Trophoblast cell (in vitro differentiated cells and primary cell): Measurements from ENCODE around the gene ACP1.

ENCODE experiments used
- DNase-seq, 2 donors: peaks; one replicate each; pipeline ENCODE4 v3.0.0-alpha.2; 2016
- H2AFZ ChIP-seq: 2 replicates; pipeline ENCODE4 v1.6.1; 2013; ENCODE audit warnings: low read length, moderate library complexity, mild to moderate bottlenecking; ENCODE audit not compliant: insufficient read depth, poor library complexity
- H2AK5ac ChIP-seq: 2 replicates; pipeline ENCODE4 v1.6.1; 2013; ENCODE audit warnings: mild to moderate bottlenecking, low read length
- H2BK120ac ChIP-seq: 2 replicates; pipeline ENCODE4 v1.6.1; 2013; ENCODE audit warnings: low read length, mild to moderate bottlenecking, moderate library complexity; ENCODE audit not compliant: insufficient read depth, poor library complexity
- H2BK12ac ChIP-seq: 2 replicates; pipeline ENCODE4 v1.6.1; 2013; ENCODE audit warnings: mild to moderate bottlenecking, low read length, moderate library complexity
- H2BK5ac ChIP-seq: 2 replicates; pipeline ENCODE4 v1.6.1; 2013; ENCODE audit warnings: low read length, low read depth, moderate library complexity, mild to moderate bottlenecking; ENCODE audit not compliant: poor library complexity
- H3K14ac ChIP-seq: 2 replicates; pipeline ENCODE4 v1.6.1; 2013; ENCODE audit warnings: mild to moderate bottlenecking, low read length
- H3K18ac ChIP-seq: 2 replicates; pipeline ENCODE4 v1.6.1; 2013; ENCODE audit warnings: mild to moderate bottlenecking, low read length
- H3K23ac ChIP-seq: 2 replicates; pipeline ENCODE4 v1.6.1; 2013; ENCODE audit warnings: low read length
- H3K27ac ChIP-seq: 2 replicates; pipeline ENCODE4 v1.5.1; 2013; ENCODE audit warnings: low read depth, mild to moderate bottlenecking, inconsistent platforms, low read length, moderate library complexity
- H3K27me3 ChIP-seq: 2 replicates; pipeline ENCODE4 v1.6.1; 2013; ENCODE audit warnings: inconsistent platforms, mild to moderate bottlenecking, low read length, moderate library complexity; ENCODE audit not compliant: insufficient read depth
- H3K36me3 ChIP-seq, 2 experiments: 1 replicate in 1 of 2; 2 replicates in 1 of 2; pipeline ENCODE4 v1.6.1; 2013; ENCODE audit warnings: low read length in 2 of 2, mild to moderate bottlenecking in 2 of 2, moderate library complexity in 1 of 2; ENCODE audit not compliant: insufficient read depth in 2 of 2, control insufficient read depth in 1 of 2
- H3K4ac ChIP-seq: 2 replicates; pipeline ENCODE4 v1.6.1; 2013; ENCODE audit warnings: low read depth, mild to moderate bottlenecking, low read length, moderate library complexity
- H3K4me1 ChIP-seq, 2 experiments: 1 replicate in 1 of 2; 2 replicates in 1 of 2; pipeline ENCODE4 v1.6.1; 2013; ENCODE audit warnings: low read length in 2 of 2, mild to moderate bottlenecking in 2 of 2, moderate library complexity in 1 of 2; ENCODE audit not compliant: insufficient read depth in 2 of 2, control insufficient read depth in 1 of 2
- H3K4me2 ChIP-seq: 2 replicates; pipeline ENCODE4 v1.6.1; 2013; ENCODE audit warnings: inconsistent platforms, mild to moderate bottlenecking, low read length, moderate library complexity
- H3K4me3 ChIP-seq: 2 replicates; pipeline ENCODE4 v1.5.1; 2013; ENCODE audit warnings: mild to moderate bottlenecking, low read depth, low read length, inconsistent platforms
- H3K79me1 ChIP-seq: one replicate; pipeline ENCODE4 v1.6.1; 2013; ENCODE audit warnings: low read length
- H3K79me2 ChIP-seq: 2 replicates; pipeline ENCODE4 v1.6.1; 2013; ENCODE audit warnings: low read length, mild to moderate bottlenecking; ENCODE audit not compliant: control insufficient read depth, insufficient read depth, poor library complexity
- H3K9ac ChIP-seq: 2 replicates; pipeline ENCODE4 v1.6.1; 2013; ENCODE audit warnings: mild to moderate bottlenecking, low read length
- H3K9me3 ChIP-seq: 2 replicates; pipeline ENCODE4 v1.6.1; 2013; ENCODE audit warnings: low read depth, mild to moderate bottlenecking, control low read depth, inconsistent platforms, low read length; ENCODE audit not compliant: insufficient read depth
- H4K12ac ChIP-seq: 2 replicates; pipeline ENCODE4 v1.6.1; 2013; ENCODE audit warnings: low read depth, mild to moderate bottlenecking, low read length, moderate library complexity
- H4K8ac ChIP-seq: 2 replicates; pipeline ENCODE4 v1.6.1; 2013; ENCODE audit warnings: low read depth, mild to moderate bottlenecking, low read length, moderate library complexity
- H4K91ac ChIP-seq: one replicate; pipeline ENCODE4 v1.6.1; 2013; ENCODE audit warnings: low read depth, mild to moderate bottlenecking, low read length, moderate library complexity
- WGBS: extraction: QIAGEN DNeasy Blood & Tissue Kit; methylation state at CpG from one replicate; pipeline ENCODE4 v1.1.7; 2013; ENCODE audit warnings: missing lambda C conversion rate; ENCODE audit not compliant: insufficient read length, insufficient coverage; ENCODE audit errors: extremely low coverage; 5-methylcytosine and 5-hydroxymethylcytosine counted together

Gene ACP1

GRCh38 chr2:289362-290089 is 24.8 kb downstream of the ACP1 start:
- H4K8ac ChIP-seq = no peak overlapping the region
- no peak overlapping the region for H4K91ac ChIP-seq
- H3K4me1 ChIP-seq = peaks cover 10 to 11% of the 10 kb centered on the region in 2 experiments
- H2AK5ac ChIP-seq = no peak overlapping the region
- H3K14ac ChIP-seq = no peak overlapping the region
- no peaks in the 10 kb centered on the region for H3K9me3 ChIP-seq
- no CpG with 5 or more reads among the region's 60 CpGs for WGBS
- no peak overlapping the region for H2BK5ac ChIP-seq
- no peak overlapping the region for H2BK12ac ChIP-seq
- H2AFZ ChIP-seq = peak overlapping the region; percentile 1
- H3K36me3 ChIP-seq = no peaks in the 10 kb centered on the region
- no peak overlapping the region for H3K4ac ChIP-seq
- H3K27me3 ChIP-seq = peaks cover 28% of the 10 kb centered on the region
- H3K9ac ChIP-seq = peak overlapping the region; percentile 21
- H4K12ac ChIP-seq = no peak overlapping the region
- no peak overlapping the region for H3K18ac ChIP-seq
- no peaks in the 10 kb centered on the region for H3K79me2 ChIP-seq
- H3K27ac ChIP-seq = no peak overlapping the region
- H3K79me1 ChIP-seq = no peaks in the 10 kb centered on the region
- H3K4me2 ChIP-seq = peak overlapping the region; percentile 80
- DNase-seq = peak; percentile 15 to 43
- H2BK120ac ChIP-seq = no peak overlapping the region
- H3K23ac ChIP-seq = no peak overlapping the region
- peak overlapping the region; percentile 64 for H3K4me3 ChIP-seq

- Histone ChIP-seq H3K36me3 (no peaks in the 10 kb centered on the region), H3K23ac (no peak overlapping the region), H3K9ac (no peak overlapping the region), H3K79me1 (no peaks in the 10 kb centered on the region), H3K27me3 (peaks cover 28% of the 10 kb centered on the region), H3K27ac (no peak overlapping the region), H3K18ac (no peak overlapping the region), H2AK5ac (no peak overlapping the region), H2BK120ac (no peak overlapping the region), H3K4me2 (peak overlapping the region; percentile 80), H4K91ac (no peak overlapping the region), H3K79me2 (no peaks in the 10 kb centered on the region), H2BK5ac (no peak overlapping the region), H3K4me1 (peaks cover 10 to 11% of the 10 kb centered on the region in 2 experiments), H4K8ac (no peak overlapping the region), H2AFZ (no peak overlapping the region), H3K4ac (no peak overlapping the region), H4K12ac (no peak overlapping the region), H2BK12ac (no peak overlapping the region), H3K9me3 (peaks cover under 1% of the 10 kb centered on the region), H3K14ac (no peak overlapping the region), H3K4me3 (peak overlapping the region; percentile 64)
- DNase-seq = peak; percentile 66 to 78
- WGBS = no CpG with 5 or more reads among the region's 15 CpGs
These were observed 25.5 kb downstream of the ACP1 start for GRCh38 chr2:290090-290722.

GRCh38 chr2:295090-295489 is 30.3 kb downstream of the ACP1 start:
- Histone ChIP-seq H3K4me2 (no peak overlapping the region), H4K8ac (no peak overlapping the region), H3K36me3 (no peaks in the 10 kb centered on the region), H3K79me2 (no peaks in the 10 kb centered on the region), H2AK5ac (no peak overlapping the region), H3K14ac (no peak overlapping the region), H3K79me1 (no peaks in the 10 kb centered on the region), H3K9me3 (peaks cover 4% of the 10 kb centered on the region), H3K23ac (no peak overlapping the region), H2BK12ac (no peak overlapping the region), H4K12ac (no peak overlapping the region), H3K9ac (no peak overlapping the region), H4K91ac (no peak overlapping the region), H3K4ac (no peak overlapping the region), H3K4me1 (no peaks in the 10 kb centered on the region), H2BK120ac (no peak overlapping the region), H3K27ac (no peak overlapping the region), H2BK5ac (no peak overlapping the region), H3K18ac (no peak overlapping the region), H3K27me3 (no peaks in the 10 kb centered on the region), H2AFZ (no peak overlapping the region), H3K4me3 (no peak overlapping the region)
- DNase-seq = no peak
- no CpG with 5 or more reads among the region's 5 CpGs for WGBS

GRCh38 chr2:296354-296753 is 31.6 kb downstream of the ACP1 start:
- DNase-seq = no peak
- H2AFZ ChIP-seq = no peak overlapping the region
- H3K27me3 ChIP-seq = no peaks in the 10 kb centered on the region
- no peak overlapping the region for H2BK5ac ChIP-seq
- H3K79me1 ChIP-seq = no peaks in the 10 kb centered on the region
- no peaks in the 10 kb centered on the region for H3K4me1 ChIP-seq
- no peak overlapping the region for H3K4ac ChIP-seq
- peak overlapping the region; percentile 46 for H3K23ac ChIP-seq
- no peak overlapping the region for H3K9ac ChIP-seq
- H2BK120ac ChIP-seq = no peak overlapping the region
- no peak overlapping the region for H4K12ac ChIP-seq
- no peak overlapping the region for H4K8ac ChIP-seq
- no peak overlapping the region for H2BK12ac ChIP-seq
- no peak overlapping the region for H3K18ac ChIP-seq
- H3K14ac ChIP-seq = no peak overlapping the region
- H3K27ac ChIP-seq = no peak overlapping the region
- no peaks in the 10 kb centered on the region for H3K36me3 ChIP-seq
- no peak overlapping the region for H2AK5ac ChIP-seq
- no CpG with 5 or more reads among the region's 3 CpGs for WGBS
- peaks cover 4% of the 10 kb centered on the region for H3K9me3 ChIP-seq
- H4K91ac ChIP-seq = no peak overlapping the region
- H3K4me3 ChIP-seq = no peak overlapping the region
- no peak overlapping the region for H3K4me2 ChIP-seq
- no peaks in the 10 kb centered on the region for H3K79me2 ChIP-seq
